ENCODE results near the gene DNAAF3.

Gene DNAAF3

DNA sequence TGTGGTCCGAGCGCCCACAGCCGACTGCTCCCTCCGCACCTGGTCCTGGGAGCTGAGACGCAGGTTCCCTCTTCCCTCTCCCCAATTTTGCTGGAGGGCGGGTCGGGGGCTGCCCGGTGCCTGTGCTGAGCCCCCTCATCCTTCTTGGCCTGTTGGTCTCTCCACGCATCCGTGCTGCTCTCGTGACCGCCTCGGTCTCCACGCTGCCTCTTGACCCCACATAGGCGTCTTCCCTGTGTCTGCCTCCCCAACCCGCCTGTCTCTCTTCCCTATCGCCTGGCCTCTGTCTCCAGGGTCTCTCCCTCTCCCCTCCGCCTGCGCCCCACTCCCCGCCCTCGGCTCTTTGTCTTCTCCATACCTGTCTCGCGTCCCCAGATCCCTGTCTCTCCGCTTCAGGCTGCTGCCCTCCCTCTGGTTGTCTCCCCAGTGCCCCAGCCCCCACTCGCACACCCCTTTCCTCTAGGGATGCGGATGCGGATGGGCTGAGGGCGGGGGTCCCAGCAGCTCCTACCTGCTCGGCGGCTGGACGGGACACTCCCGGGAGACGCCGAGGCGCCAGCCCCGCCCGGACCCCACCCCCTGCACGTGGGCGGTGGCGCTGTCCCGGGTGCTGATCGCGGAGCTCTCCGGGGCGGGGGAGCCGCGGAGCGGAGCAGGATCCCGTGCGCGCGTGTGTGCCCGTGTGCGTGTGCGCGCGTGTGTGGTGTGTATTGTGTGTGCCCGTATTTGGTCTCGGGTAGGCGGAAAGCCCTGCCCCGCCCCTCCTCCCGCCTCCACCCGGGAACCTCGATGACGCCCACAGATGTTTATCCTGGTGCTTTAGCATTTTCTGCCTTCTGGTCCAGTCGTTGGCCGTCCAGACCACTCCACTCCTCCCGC lies 13.4 kb upstream of the DNAAF3 start, which contains the start of gene SYT5:
TSS of gene SYT5 (minus strand) at position 684 of the 879 bp plus-strand sequence. CDS start 1,248 bp downstream, outside the sequence.
- Histone ChIP-seq H3K36me3 (no peaks in the 10 kb centered on the region), H3K27me3 (ENCODE audit: insufficient read depth, low read depth, severe bottlenecking) (no peaks in the 10 kb centered on the region), H3K9me3 (ENCODE audit: severe bottlenecking) (peaks cover 11% of the 10 kb centered on the region), H3K27ac (peak within 1 kb of the TSS; percentile 38), H3K4me3 (ENCODE audit: low read depth, low read length) (peak within 1 kb of the TSS; percentile 57)
- TF ChIP-seq, protein P1, sequence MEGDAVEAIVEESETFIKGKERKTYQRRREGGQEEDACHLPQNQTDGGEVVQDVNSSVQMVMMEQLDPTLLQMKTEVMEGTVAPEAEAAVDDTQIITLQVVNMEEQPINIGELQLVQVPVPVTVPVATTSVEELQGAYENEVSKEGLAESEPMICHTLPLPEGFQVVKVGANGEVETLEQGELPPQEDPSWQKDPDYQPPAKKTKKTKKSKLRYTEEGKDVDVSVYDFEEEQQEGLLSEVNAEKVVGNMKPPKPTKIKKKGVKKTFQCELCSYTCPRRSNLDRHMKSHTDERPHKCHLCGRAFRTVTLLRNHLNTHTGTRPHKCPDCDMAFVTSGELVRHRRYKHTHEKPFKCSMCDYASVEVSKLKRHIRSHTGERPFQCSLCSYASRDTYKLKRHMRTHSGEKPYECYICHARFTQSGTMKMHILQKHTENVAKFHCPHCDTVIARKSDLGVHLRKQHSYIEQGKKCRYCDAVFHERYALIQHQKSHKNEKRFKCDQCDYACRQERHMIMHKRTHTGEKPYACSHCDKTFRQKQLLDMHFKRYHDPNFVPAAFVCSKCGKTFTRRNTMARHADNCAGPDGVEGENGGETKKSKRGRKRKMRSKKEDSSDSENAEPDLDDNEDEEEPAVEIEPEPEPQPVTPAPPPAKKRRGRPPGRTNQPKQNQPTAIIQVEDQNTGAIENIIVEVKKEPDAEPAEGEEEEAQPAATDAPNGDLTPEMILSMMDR (IDR thresholded peaks at IDR 0.05; ENCODE audit: low read depth, low read length): no peak
- peak; percentile 32 for DNase-seq

DNA sequence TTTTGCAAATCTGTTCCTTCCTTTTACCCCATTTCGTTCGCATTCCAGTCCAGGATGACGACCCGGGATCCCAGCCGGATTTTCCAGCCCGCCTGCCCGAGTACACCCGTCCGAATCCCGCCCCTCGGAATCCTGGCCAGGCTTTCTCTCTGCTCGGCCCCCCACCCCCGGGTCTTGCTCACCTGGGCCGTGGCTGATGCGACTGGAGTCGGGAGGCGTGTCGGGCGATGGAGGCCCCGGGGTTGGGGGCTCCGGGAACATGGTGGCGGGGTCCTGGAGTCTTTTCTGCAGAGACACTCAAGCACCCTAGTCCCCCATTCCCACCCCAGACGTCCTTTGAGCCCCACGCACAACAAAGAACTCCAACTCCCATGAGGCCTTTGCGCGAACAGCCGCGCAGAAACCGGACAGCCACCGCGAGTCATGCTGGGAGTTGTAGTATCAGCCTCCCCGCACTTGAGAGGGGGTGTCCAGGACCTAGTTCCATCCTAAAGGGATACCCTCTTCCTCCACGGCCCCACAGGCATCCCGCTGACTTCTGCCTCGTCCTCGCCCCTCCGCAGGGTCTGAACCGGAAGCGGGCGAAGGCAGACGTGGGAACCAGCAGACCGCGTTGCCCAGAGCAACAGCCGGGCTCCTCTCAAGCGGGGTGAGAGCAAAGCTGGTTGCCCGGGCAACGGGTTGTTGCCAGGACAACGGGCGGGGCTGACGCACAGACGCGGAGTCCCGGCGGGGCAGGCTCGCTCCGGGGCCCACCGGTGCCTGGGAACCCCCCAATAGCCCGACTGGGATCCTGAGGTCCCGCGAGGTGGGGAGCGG lies 12.6 kb upstream of the DNAAF3 start:
- H3K4me3 ChIP-seq (ENCODE audit: low read depth, low read length): peak overlapping the region; percentile 57
- TF ChIP-seq, protein P1 (IDR thresholded peaks at IDR 0.05; ENCODE audit: low read depth, low read length): no peak
- H3K27me3 ChIP-seq (ENCODE audit: insufficient read depth, low read depth, severe bottlenecking): no peaks in the 10 kb centered on the region
- H3K36me3 ChIP-seq: no peaks in the 10 kb centered on the region
- DNase-seq: peak; percentile 84
- peaks cover 15% of the 10 kb centered on the region for H3K9me3 ChIP-seq (ENCODE audit: severe bottlenecking)
- peak overlapping the region; percentile 38 for H3K27ac ChIP-seq

DNA sequence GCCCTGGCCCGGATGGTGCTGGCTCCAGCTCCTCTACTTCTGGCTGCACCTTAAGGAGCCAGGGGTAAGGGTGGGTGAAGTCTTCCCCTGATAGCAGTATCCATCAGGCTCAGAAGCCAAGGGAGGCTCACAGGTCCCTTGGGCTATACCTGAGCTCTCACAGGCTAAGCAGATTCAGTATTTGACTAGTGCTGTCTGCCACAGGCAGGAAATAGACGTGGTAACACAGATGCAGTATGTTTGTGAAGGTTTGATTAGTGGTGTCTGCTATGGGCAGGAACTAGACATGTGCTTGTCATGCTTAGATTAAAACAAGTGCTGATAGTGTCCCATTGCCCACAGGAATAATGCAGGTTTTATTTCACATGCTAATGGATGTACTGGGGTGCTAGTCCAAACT lies 9.7 kb upstream of the DNAAF3 start:
- DNase-seq: peak; percentile 32
- Histone ChIP-seq H3K36me3 (no peaks in the 10 kb centered on the region), H3K4me3 (ENCODE audit: low read depth, low read length) (no peak overlapping the region), H3K27me3 (ENCODE audit: insufficient read depth, low read depth, severe bottlenecking) (no peaks in the 10 kb centered on the region), H3K9me3 (ENCODE audit: severe bottlenecking) (peaks cover 15% of the 10 kb centered on the region), H3K27ac (no peak overlapping the region)
- TF ChIP-seq, protein P1 (IDR thresholded peaks at IDR 0.05; ENCODE audit: low read depth, low read length): no peak

DNA sequence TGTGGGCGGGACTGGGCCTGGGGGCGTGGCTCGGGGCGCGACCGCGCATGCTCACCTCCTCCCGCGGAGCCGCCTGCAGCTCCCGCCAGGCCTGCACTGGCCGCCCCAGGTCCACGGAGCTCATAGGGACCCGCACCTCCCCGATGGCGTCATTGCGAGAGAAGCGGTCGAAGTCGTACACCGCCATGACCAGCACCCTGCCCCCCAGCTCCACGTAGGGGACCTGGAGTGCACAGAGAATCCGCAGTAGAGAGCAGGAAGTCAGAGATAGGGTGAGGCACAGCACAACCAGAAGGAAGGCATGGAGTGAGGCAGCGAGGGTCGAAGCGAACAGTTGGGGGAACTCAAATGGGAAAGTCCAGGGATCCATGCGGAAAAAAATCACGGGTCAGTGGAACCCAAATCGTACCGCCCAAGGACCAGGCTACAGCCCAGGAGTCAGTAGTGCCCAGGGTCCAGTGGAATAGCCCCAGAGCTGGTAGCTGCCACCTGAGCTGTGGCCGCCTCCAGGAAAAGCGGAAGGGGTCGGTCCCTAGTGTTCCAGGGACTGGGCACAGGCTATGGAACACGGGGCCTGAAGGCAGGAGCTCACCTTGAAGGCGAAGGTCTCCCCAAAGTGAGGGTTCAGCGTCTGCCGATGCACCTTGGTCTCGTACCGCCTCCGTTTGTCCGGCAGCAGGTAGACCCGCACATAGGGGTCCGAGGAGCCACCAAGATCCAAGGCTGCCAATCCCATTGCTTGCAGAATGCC lies 8.9 kb upstream of the DNAAF3 start:
- no peak overlapping the region for H3K27ac ChIP-seq
- no peak overlapping the region for H3K4me3 ChIP-seq (ENCODE audit: low read depth, low read length)
- DNase-seq: no peak
- H3K27me3 ChIP-seq (ENCODE audit: insufficient read depth, low read depth, severe bottlenecking): no peaks in the 10 kb centered on the region
- peaks cover 15% of the 10 kb centered on the region for H3K9me3 ChIP-seq (ENCODE audit: severe bottlenecking)
- H3K36me3 ChIP-seq: no peaks in the 10 kb centered on the region
- TF ChIP-seq, protein P1 (IDR thresholded peaks at IDR 0.05; ENCODE audit: low read depth, low read length): no peak

DNA sequence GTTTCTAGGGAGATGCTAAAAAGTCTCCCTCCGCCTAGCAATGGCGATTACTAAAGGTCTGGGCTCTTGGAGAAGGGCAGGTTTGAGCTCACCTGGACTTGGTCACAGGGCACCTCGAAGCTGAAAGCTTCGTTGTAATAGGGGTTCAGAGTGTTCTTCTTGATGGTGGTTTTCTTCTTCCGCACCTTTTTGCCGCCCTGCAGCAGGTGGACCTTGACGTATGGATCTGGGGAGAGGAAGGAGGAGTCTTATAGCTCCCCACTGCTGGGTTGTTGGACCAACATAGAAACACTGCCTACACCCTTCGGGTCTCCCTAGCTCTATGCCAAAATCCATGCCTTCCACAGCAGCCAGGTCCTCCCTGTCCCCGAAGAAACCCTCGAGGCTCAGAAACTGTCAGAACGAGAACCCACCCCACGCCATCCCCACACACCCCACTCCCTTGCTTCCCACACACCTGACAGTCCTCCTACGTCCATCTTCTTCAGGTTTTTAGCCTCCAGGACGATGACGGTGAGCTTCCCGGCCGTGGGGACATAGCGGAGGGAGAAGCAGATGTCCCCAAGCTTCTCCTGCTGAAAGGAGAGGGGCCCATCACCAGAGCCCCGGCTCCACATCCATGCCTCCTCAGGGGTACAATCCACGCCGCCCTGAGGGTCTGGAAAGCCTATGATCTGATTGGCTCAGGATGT lies 8.2 kb upstream of the DNAAF3 start:
- DNase-seq: no peak
- TF ChIP-seq, protein P1 (IDR thresholded peaks at IDR 0.05; ENCODE audit: low read depth, low read length): no peak
- peaks cover 15% of the 10 kb centered on the region for H3K9me3 ChIP-seq (ENCODE audit: severe bottlenecking)
- no peaks in the 10 kb centered on the region for H3K27me3 ChIP-seq (ENCODE audit: insufficient read depth, low read depth, severe bottlenecking)
- H3K27ac ChIP-seq: peak overlapping the region; percentile 33
- H3K36me3 ChIP-seq: no peaks in the 10 kb centered on the region
- 0 out of 2 replicates have a peak overlapping the region, but pooled peaks have one; percentile 66 for H3K4me3 ChIP-seq (ENCODE audit: low read depth, low read length)
